Kidney (tissue), 14 donors: ENCODE results near the gene MKNK1. TPM values are rescaled to one million over a fixed set of nuclear protein-coding genes. Genes with fewer than 3 reads are reported as not detected.

ENCODE experiments used
- DNase-seq, 5 donors: peaks; one replicate each; pipeline ENCODE4 v3.0.0-alpha.2; 2013 to 2020
- FAIRE-seq: peaks from 2 replicates; lab custom pipeline; 2012; peaks lifted over from hg19 to GRCh38; lab: Jason Lieb, UNC
- H3K27ac ChIP-seq, 2 donors: one replicate each; pipeline ENCODE4 v1.7.0; 2013; ENCODE audit warnings: low read depth in 2 of 2, low read length in 2 of 2, inconsistent platforms in 1 of 2
- H3K27me3 ChIP-seq: one replicate; pipeline ENCODE4 v1.7.1; 2013; ENCODE audit warnings: low read length, inconsistent platforms; ENCODE audit not compliant: control insufficient read depth, insufficient read depth
- H3K36me3 ChIP-seq, 3 donors: one replicate each; pipeline versions ENCODE4 v1.7.0 to v1.7.1; 2013; ENCODE audit warnings: low read length in 3 of 3, control low read depth in 1 of 3, inconsistent platforms in 1 of 3; ENCODE audit not compliant: insufficient read depth in 3 of 3, control insufficient read depth in 2 of 3
- H3K4me1 ChIP-seq, 3 donors: one replicate each; pipeline versions ENCODE4 v1.7.0 to v1.7.1; 2013; ENCODE audit warnings: low read length in 3 of 3, inconsistent platforms in 1 of 3, low read depth in 1 of 3; ENCODE audit not compliant: control insufficient read depth in 2 of 3, insufficient read depth in 2 of 3
- H3K4me3 ChIP-seq, 3 donors: one replicate each; pipeline versions ENCODE4 v1.7.0 to v1.8.1; 2013; ENCODE audit warnings: low read length in 3 of 3, control low read depth in 1 of 3, inconsistent platforms in 1 of 3
- H3K9ac ChIP-seq, 3 donors: one replicate each; pipeline versions ENCODE4 v1.7.0 to v1.7.1; 2013; ENCODE audit warnings: low read length in 3 of 3, control low read depth in 1 of 3, inconsistent platforms in 1 of 3
- H3K9me3 ChIP-seq, 3 donors: one replicate each; pipeline versions ENCODE4 v1.7.0 to v1.7.1; 2013; ENCODE audit warnings: low read length in 3 of 3, control low read depth in 1 of 3, inconsistent platforms in 1 of 3; ENCODE audit not compliant: control insufficient read depth in 2 of 3, insufficient read depth in 1 of 3
- CTCF ChIP-seq: IDR thresholded peaks from 3 replicates; pipeline ENCODE4 v1.5.1; 2012; ENCODE audit warnings: mild to moderate bottlenecking, moderate library complexity, borderline replicate concordance; ENCODE audit not compliant: insufficient read depth; ENCODE audit errors: extremely low read depth
- intact Hi-C: fragments of 100-400 bp; cut with DNase I; formaldehyde crosslinking; loops from one replicate; pipeline ENCODE4 v1.11.1; 2022
- polyA plus RNA-seq: library from polyadenylated mRNA; stranded (reverse); fragments of 350-450 nt; fragmentation: Illumina TruSeq; extraction: RNeasy Lipid Tissue Mini Kit (QIAGEN cat#74804); gene quantifications from one replicate; pipeline ENCODE4 v1.2.3, GENCODE V29; 2014; ENCODE audit warnings: low read depth, low replicate concordance; ENCODE audit not compliant: insufficient read depth
- total RNA-seq: library from RNA; stranded (reverse); fragmentation: NEBNext Ultra II Directional; extraction: Animal tissue kit (Norgen Biotek cat#: 25700); gene quantifications from one replicate; pipeline ENCODE4 v1.2.1, GENCODE V29; 2021
- donor health status: control.
- donor health status: control.
- donor health status: control.
- donor health status: control.
- donor health status: control.
- donor health status: DM: yes; HTN: yes; CAD: no.
- donor health status: Normal renal cell carcinoma (clear cell type).

Gene MKNK1
- total and polyA plus RNA-seq, 2 donors from 2014 or later = 17.5 to 49.7 TPM

- Histone ChIP-seq H3K9ac (no peak overlapping the region), H3K27me3 (no peaks in the 10 kb centered on the region), H3K4me3 (no peak overlapping the region), H3K4me1 (peaks cover 0 to 11% (median 9%) of the 10 kb centered on the region in 3 donors), H3K27ac (no peak overlapping the region), H3K36me3 (peaks cover 3 to 14% (median 11%) of the 10 kb centered on the region in 3 donors), H3K9me3 (no peaks in the 10 kb centered on the region)
- DNase-seq = no peak
- FAIRE-seq = no peak
- intact Hi-C loops = no loop called here
- no peak for TF ChIP-seq CTCF
Observed at GRCh38 chr1:46606255-46606965, 2.3 kb upstream of the MKNK1 start.

- DNase-seq = no peak
- H3K27me3 ChIP-seq = no peaks in the 10 kb centered on the region
- no peak for FAIRE-seq
- no peak overlapping the region for H3K4me3 ChIP-seq
- peaks cover 0 to 11% (median 9%) of the 10 kb centered on the region in 3 donors for H3K4me1 ChIP-seq
- H3K36me3 ChIP-seq = peaks cover 3 to 14% (median 11%) of the 10 kb centered on the region in 3 donors
- no peak overlapping the region for H3K27ac ChIP-seq
- peak overlapping the region in 1 of 3 donors; percentile 93 for H3K9ac ChIP-seq
- TF ChIP-seq CTCF = no peak
- intact Hi-C loops = no loop called here
- no peaks in the 10 kb centered on the region for H3K9me3 ChIP-seq
Observed at GRCh38 chr1:46605232-46605631, 1.2 kb upstream of the MKNK1 start.

GRCh38 chr1:46603481-46603857, 599 bp downstream of the MKNK1 start:
- Histone ChIP-seq H3K4me3 (peak overlapping the region; percentile 80 to 91 (median 87)), H3K27ac (peak overlapping the region in 1 of 2 donors; percentile 72), H3K4me1 (peaks cover 0 to 11% (median 9%) of the 10 kb centered on the region in 3 donors), H3K9me3 (no peaks in the 10 kb centered on the region), H3K9ac (peak overlapping the region; percentile 65 to 93 (median 91)), H3K27me3 (no peaks in the 10 kb centered on the region), H3K36me3 (peaks cover 3 to 4% (median 4%) of the 10 kb centered on the region in 3 donors)
- intact Hi-C loops = no loop called here
- DNase-seq (no peak), FAIRE-seq (no peak)
- no peak for TF ChIP-seq CTCF
